Activated gamma-delta T cell (primary cell): ENCODE results near the gene ZNF525.
"Not testable (repeated sequence)": the region's sequence is repeated elsewhere in the genome, so short reads cannot be mapped to it uniquely, and the experiment has no call there.

ENCODE experiments used
- DNase-seq: peaks from one replicate; lab custom pipeline; 2025; lab: John Stamatoyannopoulos, UW
- total RNA-seq, 2 donors: gene quantifications; one replicate each; lab custom pipeline; 2026; lab: John Stamatoyannopoulos, UW

ZNF525 gene
- 65.1 to 78.8 reads per million in 2 donors for total RNA-seq

- peak; percentile 91 for DNase-seq
Measured at GRCh38 chr19:53365134-53365898, at the start of gene ZNF525. Gene ZNF525 (plus strand): TSS chr19:53365705. CDS start chr19:53372282, 6,577 bp downstream.

GRCh38 chr19:53328967-53329366 lies 36.5 kb upstream of the ZNF525 start:
- DNase-seq: no peak

GRCh38 chr19:53332484-53332883 lies 33.0 kb upstream of the ZNF525 start:
- no peak for DNase-seq

- DNase-seq: no peak
Measured at GRCh38 chr19:53333066-53333462, 32.4 kb upstream of the ZNF525 start.

- DNase-seq: peak; percentile 93
Measured at GRCh38 chr19:53333463-53334449, 31.7 kb upstream of the ZNF525 start, which contains the start of gene ZNF845. Gene ZNF845 (plus strand): TSS chr19:53333749. CDS start chr19:53341308, 7,559 bp downstream.

GRCh38 chr19:53344403-53344802 lies 21.1 kb upstream of the ZNF525 start:
- DNase-seq: not testable (repeated sequence)

- DNase-seq: no peak
Measured at GRCh38 chr19:53355739-53356138, 9.8 kb upstream of the ZNF525 start.

GRCh38 chr19:53357821-53358581 lies 7.5 kb upstream of the ZNF525 start:
- no peak for DNase-seq

- not testable (repeated sequence) for DNase-seq
Measured at GRCh38 chr19:53360056-53360455, 5.4 kb upstream of the ZNF525 start.

GRCh38 chr19:53365899-53366493 lies 491 bp downstream of the ZNF525 start:
- DNase-seq: no peak

GRCh38 chr19:53372196-53372595 lies 6.7 kb downstream of the ZNF525 start:
- DNase-seq: no peak

GRCh38 chr19:53374288-53374687 lies 8.8 kb downstream of the ZNF525 start:
- no peak for DNase-seq

- no peak for DNase-seq
Measured at GRCh38 chr19:53374743-53375142, 9.2 kb downstream of the ZNF525 start.

- no peak for DNase-seq
Measured at GRCh38 chr19:53381376-53381775, 15.9 kb downstream of the ZNF525 start.

GRCh38 chr19:53388168-53388567 lies 22.7 kb downstream of the ZNF525 start:
- no peak for DNase-seq

GRCh38 chr19:53388904-53389303 lies 23.4 kb downstream of the ZNF525 start:
- no peak for DNase-seq

GRCh38 chr19:53389571-53389970 lies 24.1 kb downstream of the ZNF525 start:
- no peak for DNase-seq

- no peak for DNase-seq
Measured at GRCh38 chr19:53389978-53390377, 24.5 kb downstream of the ZNF525 start.

GRCh38 chr19:53394522-53394973 lies 29.0 kb downstream of the ZNF525 start:
- DNase-seq: no peak

- peak; percentile 95 for DNase-seq
Measured at GRCh38 chr19:53394974-53395839, 29.7 kb downstream of the ZNF525 start, which contains the start of gene ZNF765. Gene ZNF765 (plus strand): TSS chr19:53395149. CDS start chr19:53398016, 2,867 bp downstream.
